Skeletal muscle tissue (tissue), 4 donors: ENCODE data around the gene ROCK2. TPM values are rescaled to one million over a fixed set of nuclear protein-coding genes. Genes with fewer than 3 reads are reported as not detected.
A peak's percentile ranks its signal among the peaks of the same experiment; 100 is the strongest.

Experiments
- H3K27ac ChIP-seq: one replicate; pipeline ENCODE4 v1.7.0; 2013; ENCODE audit warnings: mild to moderate bottlenecking, low read depth, low read length, inconsistent platforms
- H3K27me3 ChIP-seq, 3 donors: one replicate each; pipeline ENCODE4 v1.7.0; 2013; ENCODE audit warnings: low read length in 3 of 3; ENCODE audit not compliant: control insufficient read depth in 3 of 3, insufficient read depth in 3 of 3
- H3K36me3 ChIP-seq, 3 donors: one replicate each; pipeline ENCODE4 v1.7.0; 2013; ENCODE audit warnings: low read length in 3 of 3; ENCODE audit not compliant: control insufficient read depth in 3 of 3, insufficient read depth in 3 of 3
- H3K4me1 ChIP-seq, 3 donors: one replicate each; pipeline ENCODE4 v1.7.0; 2013; ENCODE audit warnings: low read length in 3 of 3, mild to moderate bottlenecking in 3 of 3; ENCODE audit not compliant: control insufficient read depth in 3 of 3, insufficient read depth in 3 of 3
- H3K4me3 ChIP-seq, 3 donors: one replicate each; pipeline ENCODE4 v1.7.0; 2013; ENCODE audit warnings: low read length in 3 of 3
- H3K9ac ChIP-seq, 3 donors: one replicate each; pipeline ENCODE4 v1.7.0; 2013; ENCODE audit warnings: low read length in 3 of 3, mild to moderate bottlenecking in 3 of 3, moderate library complexity in 2 of 3, low read depth in 1 of 3
- H3K9me3 ChIP-seq, 3 donors: one replicate each; pipeline ENCODE4 v1.7.0; 2013; ENCODE audit warnings: low read length in 3 of 3; ENCODE audit not compliant: control insufficient read depth in 3 of 3
- total RNA-seq: library from RNA; depleted of rRNA; stranded (reverse); fragments of >200 nt; gene quantifications from one replicate; pipeline ENCODE4 v1.2.3, GENCODE V29; 2014
- donor health status: Osteomylitis.

Gene ROCK2
- total RNA-seq, 1 donor from 2014 or later, result 37.1 TPM

DNA sequence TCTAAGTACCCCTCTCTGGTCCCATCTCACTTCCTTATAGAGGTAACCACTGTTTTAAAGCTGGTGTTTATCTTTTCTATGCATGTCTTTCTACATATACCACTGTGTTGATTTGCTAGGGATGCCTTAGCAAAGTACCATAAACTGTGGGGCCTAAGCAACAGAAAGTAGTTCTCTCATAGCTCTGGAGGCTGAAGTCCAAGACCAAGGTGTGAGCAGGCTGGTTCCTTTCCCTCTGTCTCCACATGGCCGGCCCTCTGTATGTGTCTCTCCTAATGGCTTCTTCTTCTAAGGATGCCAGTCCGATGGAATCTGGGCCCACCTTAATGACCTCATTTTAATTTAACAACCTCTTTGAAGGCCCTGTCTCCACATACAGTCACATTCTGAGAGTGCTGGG, 40.8 kb upstream of the ROCK2 start:
- H3K4me1 ChIP-seq, result peaks cover 11 to 29% (median 24%) of the 10 kb centered on the region in 3 donors
- H3K36me3 ChIP-seq, result no peaks in the 10 kb centered on the region
- H3K4me3 ChIP-seq, result no peak overlapping the region
- H3K9ac ChIP-seq, result no peak overlapping the region
- H3K27ac ChIP-seq, result no peak overlapping the region
- no peaks in the 10 kb centered on the region for H3K27me3 ChIP-seq
- no peaks in the 10 kb centered on the region for H3K9me3 ChIP-seq

GRCh38 chr2:11379558-11379957, 35.1 kb upstream of the ROCK2 start:
- no peaks in the 10 kb centered on the region for H3K9me3 ChIP-seq
- H3K27me3 ChIP-seq, result no peaks in the 10 kb centered on the region
- H3K4me3 ChIP-seq, result no peak overlapping the region
- H3K9ac ChIP-seq, result no peak overlapping the region
- H3K36me3 ChIP-seq, result no peaks in the 10 kb centered on the region
- H3K27ac ChIP-seq, result no peak overlapping the region
- H3K4me1 ChIP-seq, result peaks cover 16 to 22% (median 19%) of the 10 kb centered on the region in 3 donors

DNA sequence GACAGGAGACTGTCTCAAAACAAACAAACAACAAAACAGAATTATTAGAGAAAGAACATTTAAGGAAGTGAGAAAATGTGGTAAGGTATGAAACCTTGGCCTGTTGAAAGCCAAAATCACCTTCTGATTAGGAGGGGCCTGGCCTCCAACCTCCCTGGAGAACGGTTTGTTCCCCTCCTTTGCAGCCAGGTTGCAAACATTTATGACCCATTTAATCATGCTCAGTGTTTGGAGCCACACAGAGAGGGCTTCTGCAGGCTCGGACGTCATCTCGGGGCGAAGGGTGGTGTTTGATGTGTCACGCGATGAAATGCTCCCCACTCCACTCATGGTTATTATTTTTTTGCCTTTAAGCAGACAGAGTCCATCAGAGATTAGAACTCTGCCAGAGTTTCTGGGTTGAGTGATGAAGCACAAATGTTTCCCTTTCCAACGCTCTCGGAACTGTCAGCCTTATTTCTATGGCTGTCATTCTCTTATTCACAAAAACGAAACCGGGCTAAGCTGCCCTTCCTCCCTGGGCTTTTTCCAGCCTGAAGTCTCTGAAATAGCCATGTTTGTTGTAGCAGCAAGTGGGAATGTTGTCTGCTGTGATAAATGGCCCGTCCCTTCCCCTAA, 33.6 kb upstream of the ROCK2 start:
- no peaks in the 10 kb centered on the region for H3K9me3 ChIP-seq
- H3K4me1 ChIP-seq, result peaks cover 25 to 34% (median 32%) of the 10 kb centered on the region in 3 donors
- H3K4me3 ChIP-seq, result peak overlapping the region; percentile 22 to 61 (median 43)
- no peaks in the 10 kb centered on the region for H3K36me3 ChIP-seq
- H3K9ac ChIP-seq, result peak overlapping the region; percentile 33 to 58 (median 52)
- H3K27ac ChIP-seq, result peak overlapping the region; percentile 59
- H3K27me3 ChIP-seq, result no peaks in the 10 kb centered on the region

DNA sequence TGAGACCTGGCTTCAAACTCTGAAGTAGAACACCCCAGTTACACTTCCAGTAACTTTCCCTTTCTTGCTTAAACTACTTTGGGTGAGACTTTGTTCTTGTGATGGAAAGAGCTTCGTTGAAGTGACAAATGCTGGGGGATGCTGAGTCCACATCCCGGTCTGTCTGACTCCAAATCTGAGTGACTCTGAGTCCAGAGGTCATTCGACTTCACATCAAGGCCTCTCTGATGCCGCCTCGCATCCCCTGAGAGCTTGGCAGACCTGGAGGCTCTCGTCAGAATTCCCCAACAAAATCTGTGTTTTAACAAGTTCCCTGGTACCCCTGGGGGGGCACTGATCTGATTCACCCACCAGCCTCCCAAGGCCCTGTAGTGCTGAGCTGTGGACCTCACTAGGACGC, 31.6 kb upstream of the ROCK2 start:
- H3K9ac ChIP-seq, result no peak overlapping the region
- peak overlapping the region; percentile 84 for H3K27ac ChIP-seq
- H3K4me3 ChIP-seq, result no peak overlapping the region
- no peaks in the 10 kb centered on the region for H3K27me3 ChIP-seq
- H3K36me3 ChIP-seq, result no peaks in the 10 kb centered on the region
- no peaks in the 10 kb centered on the region for H3K9me3 ChIP-seq
- H3K4me1 ChIP-seq, result peaks cover 43 to 54% (median 51%) of the 10 kb centered on the region in 3 donors

- Histone ChIP-seq H3K27ac (peak overlapping the region; percentile 84), H3K9me3 (no peaks in the 10 kb centered on the region), H3K36me3 (no peaks in the 10 kb centered on the region), H3K9ac (no peak overlapping the region), H3K4me3 (no peak overlapping the region), H3K27me3 (no peaks in the 10 kb centered on the region), H3K4me1 (peaks cover 48 to 58% (median 56%) of the 10 kb centered on the region in 3 donors)
Observed at GRCh38 chr2:11375689-11376027, 31.2 kb upstream of the ROCK2 start.

GRCh38 chr2:11375025-11375688, 30.7 kb upstream of the ROCK2 start:
- Histone ChIP-seq H3K4me3 (peak overlapping the region; percentile 48 to 60 (median 56)), H3K27ac (peak overlapping the region; percentile 84), H3K36me3 (no peaks in the 10 kb centered on the region), H3K9me3 (no peaks in the 10 kb centered on the region), H3K27me3 (no peaks in the 10 kb centered on the region), H3K4me1 (peaks cover 49 to 62% (median 59%) of the 10 kb centered on the region in 3 donors), H3K9ac (peak overlapping the region; percentile 48 to 81 (median 79))

DNA sequence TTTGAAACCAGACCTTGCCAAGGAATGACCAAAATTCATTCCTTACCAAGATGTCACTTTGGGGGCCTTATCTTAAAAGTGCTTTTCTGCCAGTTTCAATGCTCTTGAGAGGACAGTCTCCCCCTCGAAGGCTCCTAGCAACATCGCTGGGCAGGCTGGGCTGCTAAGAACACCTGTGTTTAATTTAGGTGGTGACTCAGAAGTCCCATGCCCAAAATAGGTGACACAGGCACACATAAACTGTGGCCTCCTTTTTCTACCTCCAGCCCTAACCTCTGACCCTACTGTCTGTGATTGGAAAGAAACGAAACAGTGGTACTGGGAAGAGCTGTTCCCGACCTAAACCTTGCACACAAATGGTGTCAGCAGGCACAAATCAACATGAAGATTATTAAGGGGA, 28.7 kb upstream of the ROCK2 start:
- Histone ChIP-seq H3K4me3 (no peak overlapping the region), H3K9me3 (no peaks in the 10 kb centered on the region), H3K36me3 (no peaks in the 10 kb centered on the region), H3K4me1 (peaks cover 53 to 73% (median 73%) of the 10 kb centered on the region in 3 donors), H3K9ac (no peak overlapping the region), H3K27me3 (no peaks in the 10 kb centered on the region), H3K27ac (peak overlapping the region; percentile 84)

GRCh38 chr2:11371092-11371937, 26.9 kb upstream of the ROCK2 start:
- Histone ChIP-seq H3K27me3 (no peaks in the 10 kb centered on the region), H3K4me1 (peaks cover 59 to 78% (median 78%) of the 10 kb centered on the region in 3 donors), H3K9ac (peak overlapping the region; percentile 7 to 76 (median 25)), H3K9me3 (no peaks in the 10 kb centered on the region), H3K4me3 (peak overlapping the region in 2 of 3 donors; percentile 41), H3K36me3 (no peaks in the 10 kb centered on the region), H3K27ac (peak overlapping the region; percentile 53)

GRCh38 chr2:11370377-11371091, 26.1 kb upstream of the ROCK2 start:
- Histone ChIP-seq H3K9ac (peak overlapping the region in 1 of 3 donors; percentile 76), H3K27me3 (no peaks in the 10 kb centered on the region), H3K36me3 (no peaks in the 10 kb centered on the region), H3K4me1 (peaks cover 59 to 77% (median 73%) of the 10 kb centered on the region in 3 donors), H3K9me3 (no peaks in the 10 kb centered on the region), H3K27ac (peak overlapping the region; percentile 53), H3K4me3 (no peak overlapping the region)
